GM23338 (cell line): ENCODE results near the gene TDO2. TPM values are rescaled to one million over a fixed set of nuclear protein-coding genes. Genes with fewer than 3 reads are reported as not detected.

Experiments
- ATAC-seq: fragments of 200-7000 bp; cut with Tn5 transposase; 3 replicates; pipeline ENCODE4 v1.9.1; 2020
- DNase-seq: peaks from one replicate; pipeline ENCODE4 v3.0.0-alpha.2; 2015; ENCODE audit warnings: low spot score
- H2AFZ ChIP-seq: fragments of 200-600 bp; sonication (generic); 2 replicates; pipeline ENCODE4 v1.8.0; 2016; ENCODE audit warnings: antibody characterized with exemption, mild to moderate bottlenecking, moderate library complexity
- H3F3A ChIP-seq: fragments of 200-600 bp; sonication (generic); replicated peaks from 2 replicates; pipeline ENCODE4 v1.8.0; 2017; ENCODE audit warnings: antibody characterized with exemption, mixed run types, low read depth
- H3K27ac ChIP-seq: fragments of 200-600 bp; sonication (generic); 2 replicates; pipeline ENCODE4 v1.6.1; 2016; ENCODE audit warnings: low read depth
- H3K27me3 ChIP-seq: fragments of 200-600 bp; sonication (generic); 2 replicates; pipeline ENCODE4 v1.8.0; 2016; ENCODE audit warnings: mild to moderate bottlenecking, mixed run types, moderate library complexity; ENCODE audit not compliant: insufficient read depth
- H3K36me3 ChIP-seq: fragments of 200-600 bp; sonication (generic); 2 replicates; pipeline ENCODE4 v1.8.0; 2016; ENCODE audit warnings: mild to moderate bottlenecking; ENCODE audit not compliant: insufficient read depth
- H3K4me1 ChIP-seq: fragments of 200-600 bp; sonication (generic); 2 replicates; pipeline ENCODE4 v1.8.0; 2016; ENCODE audit warnings: mild to moderate bottlenecking, moderate library complexity; ENCODE audit not compliant: insufficient read depth
- H3K4me2 ChIP-seq: fragments of 200-600 bp; sonication (generic); 2 replicates; pipeline ENCODE4 v1.7.1; 2017; ENCODE audit warnings: mixed run types
- H3K4me3 ChIP-seq: fragments of 200-600 bp; sonication (generic); 2 replicates; pipeline ENCODE4 v1.6.1; 2016; ENCODE audit warnings: mixed run types
- H3K79me2 ChIP-seq: fragments of 200-600 bp; sonication (generic); replicated peaks from 2 replicates; pipeline ENCODE4 v1.8.0; 2017; ENCODE audit warnings: mild to moderate bottlenecking; ENCODE audit not compliant: insufficient read depth
- H3K9me2 ChIP-seq: fragments of 200-600 bp; sonication (generic); 2 replicates; pipeline ENCODE4 v1.8.0; 2017; ENCODE audit not compliant: insufficient read depth
- H4K20me1 ChIP-seq: fragments of 200-600 bp; sonication (generic); replicated peaks from 2 replicates; pipeline ENCODE4 v1.8.0; 2017; ENCODE audit warnings: mild to moderate bottlenecking; ENCODE audit not compliant: insufficient read depth
- H3K27ac Mint-ChIP-seq: 2 replicates; pipeline ENCODE4 v1.8.0; 2020; ENCODE audit warnings: inconsistent platforms, mild to moderate bottlenecking, moderate library complexity, mixed read lengths
- H3K27me3 Mint-ChIP-seq: 3 replicates; pipeline ENCODE4 v1.8.0; 2022; ENCODE audit warnings: low read depth, mild to moderate bottlenecking, moderate library complexity, mixed read lengths, inconsistent platforms; ENCODE audit not compliant: insufficient read depth, poor library complexity
- H3K36me3 Mint-ChIP-seq: 3 replicates; pipeline ENCODE4 v1.8.0; 2021; ENCODE audit warnings: low read depth, mild to moderate bottlenecking, inconsistent platforms, moderate library complexity, mixed read lengths
- H3K4me1 Mint-ChIP-seq: 3 replicates; pipeline ENCODE4 v1.8.0; 2020; ENCODE audit warnings: mild to moderate bottlenecking, inconsistent platforms, mixed read lengths
- H3K4me3 Mint-ChIP-seq: 3 replicates; pipeline ENCODE4 v1.8.0; 2021; ENCODE audit warnings: moderate library complexity, mild to moderate bottlenecking, inconsistent platforms, mixed read lengths
- H3K9me3 Mint-ChIP-seq: 3 replicates; pipeline ENCODE4 v1.8.0; 2020; ENCODE audit warnings: moderate library complexity, mild to moderate bottlenecking, inconsistent platforms, mixed read lengths
- CREB1 ChIP-seq: fragments of 250-450 bp; sonication (Bioruptor Pico); IDR thresholded peaks from 2 replicates; pipeline ENCODE4 v1.5.0; 2020; ENCODE audit warnings: low read depth, mild to moderate bottlenecking, moderate library complexity
- CTCF ChIP-seq, 2 experiments: fragments of 200-600 bp in 1 of 2; sonication (generic) in 1 of 2; conservative IDR thresholded peaks; 2 replicates each; pipeline versions ENCODE4 v1.5.1 to v1.6.1; 2016 to 2017; ENCODE audit warnings: antibody characterized with exemption in 2 of 2, low read depth in 2 of 2, mild to moderate bottlenecking in 2 of 2, moderate library complexity in 1 of 2
- ETS1 ChIP-seq: IDR thresholded peaks from 2 replicates; pipeline ENCODE4 v1.6.1; 2016; ENCODE audit warnings: antibody characterized with exemption
- EZH2 ChIP-seq: fragments of 200-600 bp; sonication (generic); IDR thresholded peaks from one replicate; pipeline ENCODE4 v1.8.0; 2017; ENCODE audit warnings: antibody characterized with exemption, mild to moderate bottlenecking, low read depth; ENCODE audit not compliant: unreplicated experiment
- EZH2phosphoT487 ChIP-seq: fragments of 200-600 bp; sonication (generic); IDR thresholded peaks from one replicate; pipeline ENCODE4 v1.8.1; 2018; ENCODE audit warnings: antibody characterized with exemption; ENCODE audit not compliant: unreplicated experiment
- JUNB ChIP-seq: IDR thresholded peaks from one replicate; pipeline ENCODE4 v1.6.1; 2016; ENCODE audit warnings: antibody characterized with exemption; ENCODE audit not compliant: unreplicated experiment
- NANOG ChIP-seq: IDR thresholded peaks from 2 replicates; pipeline ENCODE4 v1.6.1; 2016; ENCODE audit warnings: antibody characterized with exemption, borderline replicate concordance
- POLR2AphosphoS5 ChIP-seq: IDR thresholded peaks from 2 replicates; pipeline ENCODE4 v1.6.1; 2016; ENCODE audit warnings: antibody characterized with exemption, low read depth
- REST ChIP-seq: IDR thresholded peaks from one replicate; pipeline ENCODE4 v1.6.1; 2018; ENCODE audit warnings: antibody characterized with exemption; ENCODE audit not compliant: unreplicated experiment
- STAT1 ChIP-seq: IDR thresholded peaks from one replicate; pipeline ENCODE4 v1.6.1; 2016; ENCODE audit warnings: antibody characterized with exemption; ENCODE audit not compliant: unreplicated experiment
- ZNF114 ChIP-seq: fragments of 250-450 bp; sonication (Bioruptor Pico); IDR thresholded peaks from 2 replicates; pipeline ENCODE4 v1.5.0; 2020; ENCODE audit warnings: mild to moderate bottlenecking, moderate library complexity
- ZNF331 ChIP-seq: fragments of 250-450 bp; sonication (Bioruptor Pico); IDR thresholded peaks from 2 replicates; pipeline ENCODE4 v1.5.0; 2020; ENCODE audit warnings: low read depth, mild to moderate bottlenecking, moderate library complexity
- ZNF462 ChIP-seq: fragments of 250-450 bp; sonication (Bioruptor Pico); IDR thresholded peaks from 2 replicates; pipeline ENCODE4 v1.5.0; 2020; ENCODE audit warnings: mild to moderate bottlenecking, moderate library complexity
- polyA plus RNA-seq: library from polyadenylated mRNA; unstranded; fragments of >200 nt; fragmentation: Nextera tagmentation; extraction: Ambion mirVana; gene quantifications from 2 replicates; pipeline ENCODE4 v1.2.1, GENCODE V29; 2016
- total RNA-seq: library from RNA; depleted of rRNA; stranded (reverse); fragments of >200 nt; shearing (Covaris generic); gene quantifications from 2 replicates; pipeline ENCODE4 v1.2.3, GENCODE V29; 2014

TDO2 gene
- total and polyA plus RNA-seq, 2 experiments from 2014 or later: 0.10 TPM; not detected in 1

GRCh38 chr4:155889946-155890345 is 13.6 kb upstream of the TDO2 start:
- Histone ChIP-seq H2AFZ (no peak overlapping the region), H3F3A (no peaks in the 10 kb centered on the region), H4K20me1 (no peaks in the 10 kb centered on the region), H3K27ac (no peak overlapping the region), H3K36me3 (no peaks in the 10 kb centered on the region), H3K27me3 (no peaks in the 10 kb centered on the region), H3K79me2 (no peaks in the 10 kb centered on the region), H3K4me1 (no peaks in the 10 kb centered on the region), H3K4me3 (no peak overlapping the region), H3K9me2 (peaks cover 2% of the 10 kb centered on the region; the same call in 1 of the 2 replicates), H3K4me2 (no peak overlapping the region)
- peaks cover 26% of the 10 kb centered on the region for H3K36me3 Mint-ChIP-seq
- H3K4me3 Mint-ChIP-seq: no peak overlapping the region
- H3K27ac Mint-ChIP-seq: no peak overlapping the region
- H3K9me3 Mint-ChIP-seq: peaks cover 37% of the 10 kb centered on the region
- H3K27me3 Mint-ChIP-seq: peaks cover 2% of the 10 kb centered on the region
- ATAC-seq (no peak), DNase-seq (no peak)
- H3K4me1 Mint-ChIP-seq: peaks cover 3% of the 10 kb centered on the region; the same call in 2 of the 3 replicates
- TF ChIP-seq ZNF114 (CRISPR knock-in tag) (no peak), CREB1 (CRISPR knock-in tag) (no peak), STAT1 (no peak), REST (no peak), ZNF331 (CRISPR knock-in tag) (no peak), ZNF462 (CRISPR knock-in tag) (no peak), JUNB (no peak), EZH2phosphoT487 (no peak), CTCF (conservative IDR thresholded peaks at IDR 0.05; ENCODE audit: low read depth in 2 of 2) (no peak), ETS1 (no peak), EZH2 (no peak), POLR2AphosphoS5 (no peak), NANOG (no peak)
